ENCODE measurements around the gene ABCB8.

The ABCB8 gene

DNA sequence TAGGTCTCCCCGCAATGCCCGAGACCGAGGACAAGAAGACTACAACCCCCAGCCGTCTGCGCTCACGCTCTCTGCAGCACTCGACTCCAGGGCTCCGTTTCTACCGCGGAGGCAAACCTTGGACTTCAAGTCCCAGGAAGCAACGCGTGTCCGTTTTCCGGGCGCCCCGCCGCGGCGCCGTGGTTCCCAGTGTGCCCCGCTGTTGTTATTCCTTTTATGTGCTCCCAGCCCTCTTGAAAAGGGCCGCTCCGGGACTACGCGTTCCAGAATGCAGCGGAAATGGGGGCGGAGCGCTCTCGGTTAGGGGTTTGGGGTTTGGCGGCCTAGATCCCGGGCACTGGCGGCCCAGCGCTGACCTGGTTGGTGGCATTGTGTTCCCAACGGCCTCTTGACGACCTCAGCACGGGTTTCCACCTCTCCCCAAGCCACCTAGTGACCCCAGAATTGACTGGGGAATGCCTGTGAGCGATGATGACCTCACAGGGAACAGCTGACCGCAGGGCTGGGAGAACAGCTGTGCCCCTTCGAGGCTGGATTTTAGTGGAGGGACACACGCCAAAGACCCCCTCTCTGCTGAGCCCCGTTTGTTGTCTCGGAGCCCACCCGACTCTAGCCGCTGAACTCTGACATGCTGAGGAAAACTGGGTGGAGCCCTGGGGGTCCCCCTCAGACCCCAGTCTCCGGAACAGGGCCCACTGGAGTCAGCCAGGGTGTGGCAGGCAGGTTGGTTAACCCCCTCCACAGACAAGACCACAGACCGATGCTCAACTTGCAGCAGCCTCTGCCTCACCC, 29.9 kb downstream of the ABCB8 start:
- peak; percentile 84 for DNase-seq (ENCODE audit: low read depth)

- DNase-seq (ENCODE audit: low read depth), result no peak
Measured at GRCh38 chr7:151058781-151059366, 30.6 kb downstream of the ABCB8 start.

- no peak for DNase-seq (ENCODE audit: low read depth)
Measured at GRCh38 chr7:151059367-151060112, 31.3 kb downstream of the ABCB8 start, which contains the start of gene SLC4A2. Gene SLC4A2, plus strand, starts transcription at chr7:151059589. Its CDS starts 2,399 bp downstream, at chr7:151061988.

- no peak for DNase-seq (ENCODE audit: low read depth)
Measured at GRCh38 chr7:151060113-151060415, 31.8 kb downstream of the ABCB8 start.

DNA sequence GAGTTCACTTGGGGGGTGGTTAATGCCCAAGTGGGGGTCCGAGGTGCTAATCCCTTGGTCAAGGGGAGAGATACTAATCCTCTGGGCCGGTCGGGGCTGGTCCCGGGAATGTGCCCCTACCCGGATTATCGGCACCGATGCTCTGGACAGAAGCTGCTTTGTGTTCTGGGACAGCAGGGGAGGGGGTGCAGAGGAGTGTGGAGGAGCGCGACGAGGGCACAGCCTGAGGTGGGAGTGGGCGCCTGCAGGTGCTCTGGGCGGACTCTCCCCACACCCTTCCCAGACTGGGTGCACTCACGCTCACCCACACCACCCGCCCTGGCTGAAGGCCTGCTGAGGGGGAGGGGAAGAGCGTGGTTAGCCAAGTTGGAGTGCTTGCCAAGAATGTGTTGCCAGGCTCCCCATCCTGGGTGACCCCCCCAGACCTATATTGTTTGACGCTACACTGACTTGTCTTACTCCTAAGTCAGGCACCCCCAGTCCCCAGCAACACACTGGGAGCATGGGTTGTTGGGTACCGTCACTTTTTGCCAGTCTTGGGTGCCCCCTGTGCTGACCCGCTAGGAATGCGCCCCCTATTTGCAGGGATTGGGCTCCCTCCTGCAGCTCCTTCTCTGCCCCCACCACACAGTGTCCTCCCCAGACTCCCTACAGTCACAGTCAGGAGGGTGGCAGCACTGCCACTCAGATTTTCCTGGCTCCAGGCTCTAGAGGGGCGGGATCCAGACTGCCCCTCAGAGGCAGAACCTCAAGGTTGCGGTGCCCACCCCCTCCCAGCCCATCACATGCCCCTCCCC, 32.4 kb downstream of the ABCB8 start:
- no peak for DNase-seq (ENCODE audit: low read depth)

GRCh38 chr7:151061213-151062110, 33.2 kb downstream of the ABCB8 start:
- DNase-seq (ENCODE audit: low read depth), result no peak

DNA sequence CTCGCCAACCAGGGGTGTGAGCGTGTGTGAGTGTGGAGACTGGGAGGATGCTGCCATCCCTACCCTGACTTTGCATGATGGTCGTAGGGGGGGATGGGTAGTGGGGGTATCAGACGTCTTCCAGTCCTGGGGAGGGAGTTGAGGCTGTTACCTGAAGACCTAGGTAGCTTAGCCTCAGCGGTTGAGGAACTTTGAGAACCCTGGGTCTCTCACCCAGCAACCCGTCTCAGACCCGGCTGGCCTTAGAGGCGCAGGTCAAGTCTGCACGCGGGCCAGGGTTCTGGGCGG, 33.8 kb downstream of the ABCB8 start:
- DNase-seq (ENCODE audit: low read depth), result no peak

DNA sequence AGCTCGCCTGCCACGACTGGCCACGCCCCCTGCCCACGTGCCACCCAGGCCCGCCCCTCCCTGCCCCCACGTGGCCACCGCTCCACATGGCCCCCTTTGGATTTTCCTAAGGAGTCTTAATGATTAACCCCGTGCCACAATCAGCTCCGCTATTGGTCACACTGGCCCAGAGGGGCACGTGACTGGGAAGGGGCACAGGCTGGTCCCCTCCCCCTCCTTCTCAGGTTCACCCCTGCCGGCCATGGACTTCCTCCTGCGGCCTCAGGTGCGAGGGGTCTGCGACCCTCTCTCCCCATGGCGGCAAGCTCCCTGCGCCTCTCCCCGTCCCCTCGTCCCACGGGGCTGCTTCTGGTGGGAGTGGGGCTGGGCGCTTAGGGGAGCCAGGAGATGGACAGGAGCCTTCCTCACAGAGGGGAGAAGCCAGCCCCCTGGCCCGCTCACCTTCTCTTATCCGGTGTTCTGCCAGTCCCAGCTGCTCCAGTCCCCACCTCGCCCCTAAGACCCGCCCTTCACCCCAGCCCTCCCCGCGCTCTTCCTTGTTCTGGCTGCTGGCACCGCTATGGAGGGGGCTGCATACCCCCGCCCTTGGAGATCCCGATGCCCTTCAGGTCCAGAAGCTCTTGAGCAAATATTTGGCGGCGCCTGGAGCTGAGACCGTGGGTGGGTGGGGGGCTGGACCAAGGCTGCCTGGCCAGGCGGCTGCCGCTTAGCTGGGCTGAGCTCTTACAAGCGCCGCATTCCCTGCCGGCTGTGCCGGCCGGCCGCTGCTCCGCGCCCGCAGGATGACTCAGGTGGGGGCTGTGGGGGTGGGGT, 34.4 kb downstream of the ABCB8 start:
- no peak for DNase-seq (ENCODE audit: low read depth)

DNA sequence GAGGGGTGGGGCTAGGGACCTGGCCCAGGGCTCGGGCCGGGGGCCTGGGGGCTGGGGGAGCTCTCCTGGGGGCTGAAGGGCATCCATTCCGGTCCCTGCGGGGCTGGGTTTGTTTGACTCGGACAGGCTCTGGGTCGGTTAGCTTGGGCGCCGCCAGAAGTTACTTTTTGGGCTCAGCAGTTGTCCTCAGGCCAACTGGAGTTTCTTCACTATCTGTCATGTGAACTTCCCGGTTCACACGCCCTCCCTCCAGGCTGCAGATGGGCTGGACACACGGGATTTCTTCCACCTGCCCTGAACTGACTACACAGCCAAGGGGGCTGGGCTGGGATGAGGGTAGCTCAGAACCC, 34.9 kb downstream of the ABCB8 start:
- DNase-seq (ENCODE audit: low read depth), result no peak

DNA sequence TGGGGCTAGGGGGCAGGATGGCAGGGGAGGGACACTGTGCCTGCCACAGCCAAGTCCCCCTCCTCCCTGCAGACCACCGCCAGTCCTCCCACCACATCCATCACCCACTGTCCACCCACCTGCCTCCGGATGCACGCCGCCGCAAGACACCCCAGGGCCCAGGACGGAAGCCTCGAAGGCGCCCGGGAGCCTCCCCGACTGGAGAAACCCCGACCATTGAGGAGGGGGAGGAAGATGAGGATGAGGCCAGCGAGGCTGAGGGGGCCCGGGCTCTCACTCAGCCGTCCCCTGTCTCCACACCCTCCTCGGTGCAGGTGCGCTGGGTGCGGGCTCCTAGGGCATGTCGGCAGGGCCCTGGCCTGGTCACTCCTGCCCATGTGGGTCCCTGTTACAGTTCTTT, 36.2 kb downstream of the ABCB8 start:
- no peak for DNase-seq (ENCODE audit: low read depth)

DNA sequence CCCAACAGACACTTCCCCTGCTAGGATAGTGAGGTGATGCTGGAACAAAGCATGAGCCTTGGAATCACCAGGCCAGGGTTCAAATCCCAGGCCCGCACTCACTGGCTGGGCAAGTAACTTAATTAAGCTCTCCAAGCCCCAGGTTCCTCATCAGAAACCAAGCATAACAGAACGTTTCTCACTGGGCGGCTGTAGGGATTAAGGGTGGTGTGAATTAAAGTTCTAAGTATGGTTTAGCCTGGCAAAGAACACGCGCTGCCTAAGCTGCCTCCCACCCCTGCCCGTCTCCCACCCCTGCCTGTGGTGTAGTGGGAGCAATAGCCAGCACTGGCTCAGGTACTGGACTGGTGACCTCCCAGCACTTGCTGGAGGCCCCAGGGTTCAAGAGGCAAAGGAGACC, 36.7 kb downstream of the ABCB8 start:
- DNase-seq (ENCODE audit: low read depth), result no peak

- no peak for DNase-seq (ENCODE audit: low read depth)
Measured at GRCh38 chr7:151065516-151065915, 37.3 kb downstream of the ABCB8 start.

- DNase-seq (ENCODE audit: low read depth), result no peak
Measured at GRCh38 chr7:151066273-151066974, 38.2 kb downstream of the ABCB8 start.

DNA sequence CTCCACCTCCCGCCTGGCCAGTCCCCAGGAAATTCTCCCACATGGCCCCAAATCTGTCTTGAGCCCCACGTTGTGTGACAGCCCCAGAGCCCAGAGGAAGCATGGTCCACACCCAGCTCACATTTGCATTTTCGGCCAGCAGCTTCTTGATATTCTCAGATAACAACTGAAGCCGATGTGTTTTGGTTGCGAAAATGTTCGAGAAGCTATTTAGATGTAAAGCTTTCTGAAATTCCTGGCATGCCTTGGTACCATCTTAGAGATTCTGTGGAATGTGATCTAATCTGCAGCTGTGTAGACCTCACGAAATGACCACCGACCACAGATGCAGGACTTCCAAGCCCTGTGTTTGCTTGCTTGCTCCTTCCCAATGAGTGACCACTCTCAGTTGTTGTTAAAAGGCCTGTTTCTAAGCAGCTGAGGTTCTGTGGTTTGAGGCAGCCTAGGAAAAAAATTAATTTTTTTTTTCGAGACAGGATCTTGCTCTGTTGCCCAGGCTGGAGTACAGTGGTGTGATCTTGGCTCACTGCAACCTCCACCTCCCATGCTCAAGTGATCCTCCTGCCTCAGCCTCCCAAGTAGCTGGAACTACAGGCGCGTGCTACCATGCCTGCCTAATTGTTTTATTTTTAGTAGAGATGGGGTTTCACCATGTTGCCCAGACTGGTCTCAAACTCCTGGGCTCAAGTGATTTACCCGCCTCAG, 40.0 kb downstream of the ABCB8 start:
- DNase-seq (ENCODE audit: low read depth), result no peak

DNA sequence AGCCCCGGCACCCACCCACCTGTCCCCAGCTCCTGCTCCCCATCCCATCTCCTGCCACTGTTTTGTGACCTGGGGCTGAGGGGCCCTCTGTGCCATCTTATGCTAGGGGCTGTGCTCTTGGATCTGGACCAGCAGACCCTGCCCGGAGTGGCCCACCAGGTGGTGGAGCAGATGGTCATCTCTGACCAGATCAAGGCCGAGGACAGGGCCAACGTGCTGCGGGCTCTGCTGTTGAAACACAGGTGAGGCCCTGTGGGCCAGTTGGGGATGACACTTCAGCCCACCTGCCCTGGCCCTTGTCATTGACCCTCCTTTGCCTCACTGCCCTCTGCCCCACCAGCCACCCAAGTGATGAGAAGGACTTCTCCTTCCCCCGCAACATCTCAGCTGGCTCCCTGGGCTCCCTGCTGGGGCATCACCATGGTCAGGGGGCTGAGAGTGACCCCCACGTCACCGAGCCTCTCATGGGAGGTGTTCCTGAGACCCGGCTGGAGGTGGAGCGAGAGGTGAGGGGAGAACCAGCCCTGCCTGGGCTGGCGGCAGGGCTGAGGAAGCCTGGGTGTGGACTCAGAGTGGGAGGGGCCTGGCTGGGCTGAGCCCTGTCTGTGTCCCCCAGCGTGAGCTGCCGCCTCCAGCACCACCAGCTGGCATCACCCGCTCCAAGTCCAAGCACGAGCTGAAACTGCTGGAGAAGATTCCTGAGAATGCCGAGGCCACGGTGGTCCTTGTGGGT, 41.8 kb downstream of the ABCB8 start:
- no peak for DNase-seq (ENCODE audit: low read depth)

- DNase-seq (ENCODE audit: low read depth), result no peak
Measured at GRCh38 chr7:151070574-151070960, 42.3 kb downstream of the ABCB8 start.

DNA sequence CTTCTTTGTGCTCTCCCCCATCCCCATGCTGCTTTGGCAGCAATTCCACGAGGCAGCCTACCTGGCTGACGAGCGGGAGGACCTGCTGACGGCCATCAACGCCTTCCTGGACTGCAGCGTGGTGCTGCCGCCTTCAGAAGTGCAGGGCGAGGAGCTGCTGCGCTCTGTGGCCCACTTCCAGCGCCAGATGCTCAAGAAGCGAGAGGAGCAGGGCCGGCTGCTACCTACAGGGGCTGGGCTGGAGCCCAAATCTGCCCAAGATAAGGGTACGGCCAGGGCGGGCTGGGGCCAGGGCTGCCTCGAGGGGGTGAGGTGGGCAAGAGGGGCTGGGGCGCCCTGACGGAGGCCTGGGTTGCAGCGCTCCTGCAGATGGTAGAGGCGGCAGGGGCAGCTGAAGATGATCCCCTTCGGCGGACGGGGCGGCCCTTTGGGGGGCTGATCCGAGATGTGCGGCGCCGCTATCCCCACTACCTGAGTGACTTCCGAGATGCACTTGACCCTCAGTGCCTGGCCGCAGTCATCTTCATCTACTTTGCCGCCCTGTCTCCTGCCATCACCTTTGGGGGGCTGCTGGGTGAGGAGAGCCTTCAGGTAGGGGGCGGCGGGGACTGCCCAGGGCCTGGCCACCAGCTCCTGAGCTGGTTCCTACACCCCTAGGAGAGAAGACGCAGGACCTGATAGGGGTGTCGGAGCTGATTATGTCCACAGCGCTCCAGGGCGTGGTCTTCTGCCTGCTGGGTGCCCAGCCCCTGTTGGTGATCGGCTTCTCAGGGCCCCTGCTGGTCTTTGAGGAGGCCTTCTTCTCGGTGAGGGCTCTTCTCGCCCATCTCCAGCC, 43.0 kb downstream of the ABCB8 start:
- DNase-seq (ENCODE audit: low read depth), result no peak

DNA sequence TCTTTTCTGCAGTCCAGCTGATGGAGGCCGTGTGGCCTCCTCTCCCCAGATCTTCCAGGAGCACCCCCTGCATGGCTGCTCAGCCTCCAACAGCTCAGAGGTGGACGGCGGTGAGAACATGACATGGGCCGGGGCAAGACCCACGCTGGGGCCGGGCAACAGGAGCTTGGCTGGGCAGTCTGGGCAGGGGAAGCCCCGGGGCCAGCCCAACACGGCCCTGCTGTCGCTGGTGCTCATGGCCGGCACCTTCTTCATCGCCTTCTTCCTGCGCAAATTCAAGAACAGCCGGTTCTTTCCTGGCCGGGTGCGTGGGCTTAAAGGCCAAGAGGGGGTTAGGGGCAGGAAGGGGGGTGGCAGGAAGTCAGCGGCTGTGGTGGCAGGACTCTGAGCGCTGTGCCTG, 45.7 kb downstream of the ABCB8 start:
- no peak for DNase-seq (ENCODE audit: low read depth)

Measured in HS-5 (cell line).